Transverse colon (tissue), 4 donors: ENCODE data around the gene GRAP. TPM values are rescaled to one million over a fixed set of nuclear protein-coding genes. Genes with fewer than 3 reads are reported as not detected.

Experiments
- DNase-seq: peaks from one replicate; pipeline ENCODE4 v3.0.0-alpha.2; 2019
- H3K27ac ChIP-seq, 4 donors: fragments of 200-600 bp; sonication (generic); 2 replicates each; pipeline ENCODE4 v1.5.1; 2016 to 2018; ENCODE audit warnings: inconsistent platforms in 4 of 4
- H3K27me3 ChIP-seq: fragments of 200-600 bp; sonication (generic); 2 replicates; pipeline ENCODE4 v1.5.1; 2017; ENCODE audit warnings: inconsistent platforms
- H3K36me3 ChIP-seq, 4 donors: fragments of 200-600 bp; sonication (generic); 2 replicates each; pipeline ENCODE4 v1.5.1; 2017 to 2019; ENCODE audit warnings: inconsistent platforms in 4 of 4
- H3K4me1 ChIP-seq, 4 donors: fragments of 200-600 bp; sonication (generic); 2 replicates each; pipeline ENCODE4 v1.5.1; 2017 to 2020; ENCODE audit warnings: inconsistent platforms in 4 of 4
- H3K4me3 ChIP-seq, 4 donors: fragments of 200-600 bp; sonication (generic); 1 replicate in 1 of 4; 2 replicates in 3 of 4; pipeline versions ENCODE4 v1.5.1 to v1.6.1; 2017 to 2019; ENCODE audit warnings: inconsistent platforms in 4 of 4
- H3K9me3 ChIP-seq, 2 donors: fragments of 200-600 bp; sonication (generic); 2 replicates each; pipeline ENCODE4 v1.5.1; 2017 to 2019; ENCODE audit warnings: inconsistent platforms in 2 of 2
- CTCF ChIP-seq, 5 experiments: fragments of 200-600 bp in 3 of 5; fragments of 450-650 bp in 2 of 5; sonication (generic) in 3 of 5; IDR thresholded peaks; 1 replicate in 2 of 5; 2 replicates in 3 of 5; pipeline ENCODE4 v1.5.1; 2016 to 2017; ENCODE audit warnings: antibody characterized with exemption in 5 of 5, inconsistent platforms in 3 of 5, mild to moderate bottlenecking in 2 of 5, moderate library complexity in 1 of 5
- EP300 ChIP-seq: sonication (generic); formaldehyde crosslinking; IDR thresholded peaks from one replicate; pipeline ENCODE4 v1.6.1; 2017; ENCODE audit warnings: antibody characterized with exemption, low read depth
- POLR2A ChIP-seq: fragments of 450-650 bp; IDR thresholded peaks from one replicate; pipeline ENCODE4 v1.6.1; 2016; ENCODE audit warnings: antibody characterized with exemption, mild to moderate bottlenecking, moderate library complexity
- POLR2AphosphoS5 ChIP-seq, 3 donors: sonication (generic); formaldehyde crosslinking; IDR thresholded peaks; one replicate each; pipeline ENCODE4 v1.6.1; 2016; ENCODE audit warnings: antibody characterized with exemption in 3 of 3
- WGBS, 2 donors: methylation state at CpG; one replicate each; pipeline ENCODE4 v1.1.5; 2018; ENCODE audit warnings: low coverage in 1 of 2; 5-methylcytosine and 5-hydroxymethylcytosine counted together
- in situ Hi-C, 4 donors: fragments of 200-750 bp; cut with MboI; loops; one replicate each; pipeline versions ENCODE4 v1.15.0 to v1.15.1; 2017; ENCODE audit warnings: low sequenced_read_pairs in 3 of 4, low pct_ligation_motif_present in 1 of 4, low pct_unique_long_range_greater_than_20kb in 1 of 4
- intact Hi-C: fragments of 100-400 bp; cut with DNase I; formaldehyde crosslinking; loops from one replicate; pipeline ENCODE4 v1.15.1; 2023; ENCODE audit warnings: low total_unique reads
- total RNA-seq, 4 donors: library from RNA; depleted of rRNA; stranded (reverse); fragments of >200 nt; gene quantifications; one replicate each; pipeline ENCODE4 v1.1.0, GENCODE V29; 2016

Gene GRAP
- total RNA-seq, 4 donors from 2014 or later = 1.6 to 20.2 (median 5.5) TPM

- no peak for TF ChIP-seq CTCF (IDR thresholded peaks at IDR 0.05)
- no peak for TF ChIP-seq EP300
- no peak for TF ChIP-seq POLR2AphosphoS5 (IDR thresholded peaks at IDR 0.05)
- no peak for TF ChIP-seq POLR2A
- Histone ChIP-seq H3K36me3 (no peaks in the 10 kb centered on the region), H3K27ac (no peak overlapping the region), H3K27me3 (no peaks in the 10 kb centered on the region), H3K4me1 (peaks cover 9 to 36% (median 28%) of the 10 kb centered on the region in 4 donors), H3K9me3 (peaks cover 0 to 3% of the 10 kb centered on the region in 2 donors), H3K4me3 (no peak overlapping the region)
- WGBS, 2 donors = 98% methylated on average over 5 of the region's 6 CpGs; no CpG with 5 or more reads in 1 of the 2 donors
- DNase-seq = no peak
- in situ Hi-C loops = no loop called here
- intact Hi-C loops = no loop called here
Measured at GRCh38 chr17:18990331-18990730, 56.4 kb downstream of the GRAP start.

- intact Hi-C loops (no loop called here), in situ Hi-C loops (no loop called here)
- DNase-seq = peak; percentile 86
- WGBS, 2 donors = 0 to 62% methylated on average over 1 to 5 of the region's 9 CpGs
- Histone ChIP-seq H3K36me3 (no peaks in the 10 kb centered on the region), H3K27me3 (no peaks in the 10 kb centered on the region), H3K27ac (peak overlapping the region; percentile 58 to 82 (median 74)), H3K4me3 (no peak overlapping the region), H3K9me3 (no peaks in the 10 kb centered on the region), H3K4me1 (peaks cover 9 to 29% (median 19%) of the 10 kb centered on the region in 4 donors)
- TF ChIP-seq POLR2A = no peak
- TF ChIP-seq EP300 = peak; percentile 64
- peak in 2 of 3 donors; percentile 80 to 83 for TF ChIP-seq POLR2AphosphoS5 (IDR thresholded peaks at IDR 0.05)
Measured at GRCh38 chr17:18988546-18989173, 58.1 kb downstream of the GRAP start.

GRCh38 chr17:18987862-18988545 is 58.8 kb downstream of the GRAP start:
- H3K27ac ChIP-seq = peak overlapping the region; percentile 33 to 82 (median 70)
- no peaks in the 10 kb centered on the region for H3K9me3 ChIP-seq
- H3K4me1 ChIP-seq = peaks cover 9 to 27% (median 14%) of the 10 kb centered on the region in 4 donors
- no peak for DNase-seq
- TF ChIP-seq POLR2A (no peak), EP300 (no peak), POLR2AphosphoS5 (IDR thresholded peaks at IDR 0.05) (no peak), CTCF (IDR thresholded peaks at IDR 0.05) (no peak)
- no peaks in the 10 kb centered on the region for H3K27me3 ChIP-seq
- intact Hi-C loops = no loop called here
- H3K36me3 ChIP-seq = no peaks in the 10 kb centered on the region
- in situ Hi-C loops = no loop called here
- no peak overlapping the region for H3K4me3 ChIP-seq
- WGBS, 2 donors = 84 to 86% methylated on average over 1 to 14 of the region's 14 CpGs

GRCh38 chr17:18987230-18987610 is 59.5 kb downstream of the GRAP start:
- TF ChIP-seq POLR2AphosphoS5 (IDR thresholded peaks at IDR 0.05) = no peak
- TF ChIP-seq POLR2A = no peak
- TF ChIP-seq EP300 = no peak
- in situ Hi-C loops (no loop called here), intact Hi-C loops (no loop called here)
- H3K4me3 ChIP-seq = no peak overlapping the region
- H3K4me1 ChIP-seq = peaks cover 12 to 35% (median 21%) of the 10 kb centered on the region in 4 donors
- 95% methylated on average over 9 of the region's 9 CpGs; no CpG with 5 or more reads in 1 of the 2 donors for WGBS, 2 donors
- H3K27me3 ChIP-seq = no peaks in the 10 kb centered on the region
- no peak for DNase-seq
- H3K27ac ChIP-seq = no peak overlapping the region
- H3K36me3 ChIP-seq = no peaks in the 10 kb centered on the region
- H3K9me3 ChIP-seq = no peaks in the 10 kb centered on the region

- H3K9me3 ChIP-seq = no peaks in the 10 kb centered on the region
- H3K4me1 ChIP-seq = peaks cover 12 to 40% (median 25%) of the 10 kb centered on the region in 4 donors
- 81% methylated on average over 21 of the region's 21 CpGs; no CpG with 5 or more reads in 1 of the 2 donors for WGBS, 2 donors
- in situ Hi-C loops = no loop called here
- no peak for DNase-seq
- intact Hi-C loops = no loop called here
- H3K4me3 ChIP-seq = no peak overlapping the region
- H3K27me3 ChIP-seq = no peaks in the 10 kb centered on the region
- TF ChIP-seq EP300 = no peak
- no peak overlapping the region for H3K27ac ChIP-seq
- H3K36me3 ChIP-seq = no peaks in the 10 kb centered on the region
Measured at GRCh38 chr17:18986541-18987229, 60.1 kb downstream of the GRAP start.
